ENCODE data around the gene ZBTB32. TPM values are rescaled to one million over a fixed set of nuclear protein-coding genes. Genes with fewer than 3 reads are reported as not detected.

The ZBTB32 gene
- total and polyA plus RNA-seq, 2 of the 8 experiments (the other 6 are each of a cell fraction or from before 2014, with no cell fraction given), result 0.11 to 0.50 TPM

DNA sequence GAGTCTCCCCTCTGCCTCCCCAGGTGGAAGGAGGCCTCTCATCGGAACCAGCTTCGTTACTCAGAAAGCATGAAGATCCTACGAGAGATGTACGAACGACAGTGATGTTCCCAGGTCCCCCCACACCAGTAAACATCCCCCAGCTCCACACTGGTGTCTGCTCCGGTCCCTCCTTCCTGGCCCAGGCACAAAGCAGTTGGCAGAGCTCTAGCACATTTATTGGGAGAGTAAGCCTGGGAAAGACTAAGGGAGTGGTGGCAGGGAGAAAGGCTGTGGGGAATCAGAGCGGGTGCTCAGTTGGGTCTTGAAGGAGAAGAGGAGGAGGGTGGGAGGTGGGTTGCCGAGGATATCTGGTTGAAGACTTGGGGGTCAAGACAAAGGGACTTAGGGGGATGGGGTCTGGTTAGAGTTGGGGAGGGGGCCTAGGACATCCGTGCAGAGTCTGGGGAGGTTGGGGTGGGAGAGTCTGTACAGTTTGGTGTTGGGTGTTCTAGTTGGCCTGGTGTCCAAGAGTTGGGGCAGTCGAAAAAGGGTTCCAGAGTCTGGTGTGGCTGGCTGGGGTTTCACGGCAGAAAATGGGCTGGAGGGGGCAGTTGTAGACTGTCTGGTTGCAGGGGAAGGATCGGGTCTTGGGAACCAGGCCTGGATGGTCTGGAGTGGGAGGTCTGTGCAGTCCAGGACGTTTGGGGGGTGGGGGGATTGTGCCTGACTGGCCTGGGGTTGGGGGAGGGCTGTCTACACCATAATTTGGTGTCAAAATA, 50.2 kb downstream of the ZBTB32 start:
- no peak overlapping the region for H3K27ac ChIP-seq (ENCODE audit: low read depth, low read length)
- H3K14ac ChIP-seq (ENCODE audit: insufficient read length), result no peak overlapping the region
- H3K9ac ChIP-seq (replicated peaks in 1 of 4; ENCODE audit: extremely low read depth in 1 of 4, low read depth in 3 of 4, low read length in 3 of 4), result no peak overlapping the region
- no peak overlapping the region for H2AK5ac ChIP-seq (ENCODE audit: low read depth, low read length)
- no peak overlapping the region for H4K91ac ChIP-seq (replicated peaks; ENCODE audit: insufficient read length, low read length)
- DNase-seq (ENCODE audit: low read depth in 1 of 2, low spot score in 2 of 2) (no peak), FAIRE-seq (no peak)
- no peaks in the 10 kb centered on the region for H3K36me3 ChIP-seq (ENCODE audit: control insufficient read depth in 2 of 4, insufficient read depth in 4 of 4, low read length in 3 of 4)
- no peak overlapping the region; the same call in 1 of the 2 replicates for H3K18ac ChIP-seq (ENCODE audit: extremely low read depth, low read length)
- peaks cover 0 to 4% of the 10 kb centered on the region in 2 experiments for H4K20me1 ChIP-seq (replicated peaks in 1 of 2; ENCODE audit: control insufficient read depth in 1 of 2, insufficient read depth in 2 of 2, low read length in 2 of 2)
- POLR2A ChIA-PET (ENCODE audit: partially characterized antibody), result interaction anchor here (1.4 kb wide), 1 partner anchor 14 kb away, joined by 3 read pairs; no protein-coding TSS in a partner anchor
- CTCF ChIA-PET (ENCODE audit: partially characterized antibody), result interaction anchor here (0.6 to 1.3 kb wide), 2 partner anchors 14 to 245 kb away, joined by 3 to 4 read pairs; no protein-coding TSS in a partner anchor
- WGBS, 2 experiments (ENCODE audit: extremely low coverage in 1 of 2, insufficient coverage in 1 of 2, insufficient read length in 1 of 2, insufficient replicate concordance in 2 of 2, low coverage in 1 of 2, low lambda C conversion rate in 2 of 2, missing lambda C conversion rate in 1 of 2), result 88% methylated on average over 11 of the region's 13 CpGs; no CpG with 5 or more reads in 1 of the 2 experiments
- H3K4ac ChIP-seq (replicated peaks; ENCODE audit: insufficient read length, low read depth, low read length), result no peak overlapping the region
- no peak overlapping the region for H2AFZ ChIP-seq (ENCODE audit: low read length)
- peaks cover 4% of the 10 kb centered on the region for H3K79me1 ChIP-seq (ENCODE audit: low read depth, low read length)
- no peaks in the 10 kb centered on the region for H3K9me3 ChIP-seq (ENCODE audit: insufficient read depth in 2 of 2, low read depth in 1 of 2, low read length in 1 of 2)
- no peak overlapping the region for H3K4me3 ChIP-seq (ENCODE audit: extremely low read depth in 1 of 4, insufficient read depth in 2 of 4, low read depth in 3 of 4, low read length in 4 of 4)
- H4K5ac ChIP-seq (ENCODE audit: insufficient read length, low read depth, low read length), result no peak overlapping the region
- peaks cover 16% of the 10 kb centered on the region; the same call in 1 of the 2 replicates for H3K23me2 ChIP-seq (ENCODE audit: low read depth, low read length)
- H2BK20ac ChIP-seq (ENCODE audit: low read length), result no peak overlapping the region
- no peak overlapping the region for H3K56ac ChIP-seq (replicated peaks; ENCODE audit: insufficient read length, low read depth, low read length)
- no peak overlapping the region for H2BK120ac ChIP-seq (replicated peaks; ENCODE audit: low read depth, low read length)
- H2BK15ac ChIP-seq (ENCODE audit: low read length), result no peak overlapping the region
- H3K23ac ChIP-seq (ENCODE audit: insufficient read length), result no peak overlapping the region
- H2BK5ac ChIP-seq (ENCODE audit: low read depth, low read length), result no peak overlapping the region
- peaks cover 0 to 18% (median 11%) of the 10 kb centered on the region in 4 experiments; a peak in 5 of 7 replicates for H3K4me1 ChIP-seq (replicated peaks in 1 of 4; ENCODE audit: control insufficient read depth in 3 of 4, insufficient read depth in 4 of 4, low read length in 3 of 4)
- no peak for TF ChIP-seq E2F6 (IDR thresholded peaks at IDR 0.05)
- TF ChIP-seq RXRA (IDR thresholded peaks at IDR 0.05; ENCODE audit: insufficient read depth, low read depth, low read length), result no peak
- TF ChIP-seq RFX5 (IDR thresholded peaks at IDR 0.05; ENCODE audit: borderline replicate concordance, low read depth, low read length), result no peak
- no peak for TF ChIP-seq TAF7 (optimal IDR thresholded peaks at IDR 0.05; ENCODE audit: borderline replicate concordance, low read depth, low read length)
- no peak for TF ChIP-seq POU5F1 (IDR thresholded peaks at IDR 0.05; ENCODE audit: low read depth, low read length)
- TF ChIP-seq EGR1 (IDR thresholded peaks at IDR 0.05; ENCODE audit: borderline replicate concordance, low read depth, low read length), result no peak
- no peak for TF ChIP-seq KDM4A (IDR thresholded peaks at IDR 0.05; ENCODE audit: low read depth, low read length, severe bottlenecking)
- no peak for TF ChIP-seq EP300 (IDR thresholded peaks at IDR 0.05; ENCODE audit: borderline replicate concordance in 1 of 2, low read depth in 2 of 2, low read length in 2 of 2)
- no peak for TF ChIP-seq BACH1 (IDR thresholded peaks at IDR 0.05; ENCODE audit: low read length)
- peaks cover 0 to 6% of the 10 kb centered on the region in 2 experiments; a peak in 2 of 4 replicates for H3K79me2 ChIP-seq (ENCODE audit: control insufficient read depth in 1 of 2, insufficient read depth in 2 of 2, low read length in 2 of 2)
- H3K27me3 ChIP-seq (replicated peaks in 1 of 4; ENCODE audit: control insufficient read depth in 3 of 4, extremely low read depth in 1 of 4, insufficient read depth in 3 of 4, low read length in 3 of 4), result peaks cover 0 to 17% (median 11%) of the 10 kb centered on the region in 4 experiments; a peak in 5 of 7 replicates
- H2BK12ac ChIP-seq (ENCODE audit: low read depth, low read length), result no peak overlapping the region
- no peak overlapping the region for H4K8ac ChIP-seq (ENCODE audit: extremely low read depth, insufficient read depth, low read length)
- peak overlapping the region in 1 of 2 experiments; percentile 98; a peak in 1 of 4 replicates for H3K4me2 ChIP-seq (ENCODE audit: insufficient read depth in 1 of 2, low read depth in 2 of 2, low read length in 2 of 2)
